HEK293 (cell line): Measurements from ENCODE around the gene IPO8.

Source experiments
- CTCF ChIA-PET: fragments of 350-600 bp; formaldehyde crosslinking; extraction: SDS; loops from one replicate; lab custom pipeline; 2021; ENCODE audit warnings: antibody characterized with exemption; lab: Yijun Ruan, JAX
- POLR2A ChIA-PET: fragments of 300-600 bp; formaldehyde crosslinking; extraction: SDS; loops from one replicate; lab custom pipeline; 2020; ENCODE audit warnings: antibody characterized with exemption, inconsistent platforms; lab: Yijun Ruan, JAX
- H3K27ac ChIP-seq: fragments of 200-500 bp; sonication (Bioruptor generic); 2 replicates; pipeline ENCODE4 v1.5.1; 2014; ENCODE audit warnings: low read depth, low read length, control low read depth, inconsistent platforms; ENCODE audit errors: extremely low read depth
- H3K36me3 ChIP-seq, 2 experiments: fragments of 200-500 bp in 1 of 2; sonication (Bioruptor generic) in 1 of 2; 1 replicate in 1 of 2; 2 replicates in 1 of 2; pipeline ENCODE4 v1.5.1; 2014 to 2017; ENCODE audit warnings: inconsistent platforms in 2 of 2, low read length in 2 of 2; ENCODE audit not compliant: control insufficient read depth in 2 of 2, insufficient read depth in 1 of 2
- H3K4me1 ChIP-seq: fragments of 200-500 bp; sonication (Bioruptor generic); 2 replicates; pipeline ENCODE4 v1.5.1; 2014; ENCODE audit warnings: mild to moderate bottlenecking, low read length, inconsistent platforms; ENCODE audit not compliant: control insufficient read depth, insufficient read depth
- H3K4me3 ChIP-seq: 2 replicates; pipeline ENCODE4 v1.5.1; 2011; ENCODE audit warnings: low read depth, mild to moderate bottlenecking, control low read depth, low read length, moderate library complexity
- H3K9me3 ChIP-seq: fragments of 200-500 bp; sonication (Bioruptor generic); 2 replicates; pipeline ENCODE4 v1.5.1; 2014; ENCODE audit warnings: low read depth, low read length, inconsistent platforms; ENCODE audit not compliant: control insufficient read depth, insufficient read depth
- BCL11A ChIP-seq: fragments of 450-650 bp; formaldehyde crosslinking; IDR thresholded peaks from 2 replicates; pipeline ENCODE4 v1.5.1; 2016; ENCODE audit warnings: low read depth, missing biosample characterization, missing genetic modification characterization
- GFI1B ChIP-seq: fragments of 450-650 bp; formaldehyde crosslinking; IDR thresholded peaks from 2 replicates; pipeline ENCODE4 v1.5.1; 2016; ENCODE audit warnings: missing biosample characterization, missing genetic modification characterization
- KLF1 ChIP-seq: fragments of 450-650 bp; formaldehyde crosslinking; IDR thresholded peaks from 2 replicates; pipeline ENCODE4 v1.5.1; 2016; ENCODE audit warnings: missing biosample characterization, missing genetic modification characterization
- KLF17 ChIP-seq: fragments of 450-650 bp; formaldehyde crosslinking; IDR thresholded peaks from 2 replicates; pipeline ENCODE4 v1.5.1; 2016; ENCODE audit warnings: missing biosample characterization, missing genetic modification characterization
- PRDM2 ChIP-seq: fragments of 450-650 bp; formaldehyde crosslinking; IDR thresholded peaks from 2 replicates; pipeline ENCODE4 v1.5.1; 2016; ENCODE audit warnings: missing biosample characterization, missing genetic modification characterization, borderline replicate concordance
- WT1 ChIP-seq: fragments of 450-650 bp; formaldehyde crosslinking; IDR thresholded peaks from 2 replicates; pipeline ENCODE4 v1.5.1; 2016; ENCODE audit warnings: missing biosample characterization, missing genetic modification characterization
- ZBTB17 ChIP-seq: fragments of 450-650 bp; formaldehyde crosslinking; IDR thresholded peaks from 2 replicates; pipeline ENCODE4 v1.5.1; 2016; ENCODE audit warnings: missing biosample characterization, missing genetic modification characterization
- ZFHX2 ChIP-seq: fragments of 450-650 bp; formaldehyde crosslinking; conservative IDR thresholded peaks from 2 replicates; pipeline ENCODE4 v1.5.1; 2016; ENCODE audit warnings: missing biosample characterization, missing genetic modification characterization
- ZNF10 ChIP-seq: fragments of 450-650 bp; formaldehyde crosslinking; IDR thresholded peaks from 2 replicates; pipeline ENCODE4 v1.5.1; 2017; ENCODE audit warnings: missing biosample characterization, missing genetic modification characterization
- ZNF2 ChIP-seq: fragments of 450-650 bp; formaldehyde crosslinking; IDR thresholded peaks from 2 replicates; pipeline ENCODE4 v1.5.1; 2016; ENCODE audit warnings: missing biosample characterization, missing genetic modification characterization
- ZNF221 ChIP-seq: fragments of 450-650 bp; formaldehyde crosslinking; IDR thresholded peaks from 2 replicates; pipeline ENCODE4 v1.5.1; 2017; ENCODE audit warnings: missing biosample characterization, missing genetic modification characterization, borderline replicate concordance
- ZNF23 ChIP-seq: fragments of 450-650 bp; formaldehyde crosslinking; IDR thresholded peaks from 2 replicates; pipeline ENCODE4 v1.5.1; 2016; ENCODE audit warnings: missing biosample characterization, missing genetic modification characterization, borderline replicate concordance
- ZNF37A ChIP-seq: fragments of 450-650 bp; IDR thresholded peaks from 2 replicates; pipeline ENCODE4 v1.5.1; 2018; ENCODE audit warnings: missing biosample characterization, missing genetic modification characterization
- ZNF416 ChIP-seq: fragments of 450-650 bp; formaldehyde crosslinking; IDR thresholded peaks from 2 replicates; pipeline ENCODE4 v1.5.1; 2016; ENCODE audit warnings: missing biosample characterization, missing genetic modification characterization
- ZNF560 ChIP-seq: fragments of 450-650 bp; formaldehyde crosslinking; IDR thresholded peaks from 2 replicates; pipeline ENCODE4 v1.5.1; 2017; ENCODE audit warnings: missing biosample characterization, missing genetic modification characterization, borderline replicate concordance
- ZNF664 ChIP-seq: fragments of 450-650 bp; formaldehyde crosslinking; IDR thresholded peaks from 2 replicates; pipeline ENCODE4 v1.5.1; 2016; ENCODE audit warnings: missing biosample characterization, missing genetic modification characterization
- ZSCAN23 ChIP-seq: fragments of 450-650 bp; formaldehyde crosslinking; IDR thresholded peaks from 2 replicates; pipeline ENCODE4 v1.5.1; 2016; ENCODE audit warnings: missing biosample characterization, missing genetic modification characterization
- ZSCAN5A ChIP-seq: fragments of 450-650 bp; formaldehyde crosslinking; IDR thresholded peaks from 2 replicates; pipeline ENCODE4 v1.5.1; 2016; ENCODE audit warnings: missing biosample characterization, missing genetic modification characterization

Gene IPO8

GRCh38 chr12:30595742-30596141 is 99.9 kb downstream of the IPO8 start:
- POLR2A ChIA-PET, result no interaction called here
- no peaks in the 10 kb centered on the region for H3K4me1 ChIP-seq
- H3K27ac ChIP-seq, result no peak overlapping the region
- CTCF ChIA-PET, result no interaction called here
- no peak for TF ChIP-seq WT1 (tag by site-specific recombination)
- TF ChIP-seq ZNF221 (tag by site-specific recombination), result no peak
- no peak for TF ChIP-seq PRDM2
- no peak for TF ChIP-seq ZNF2 (tag by site-specific recombination)
- TF ChIP-seq ZNF37A (tag by site-specific recombination), result no peak
- TF ChIP-seq KLF17, result no peak
- no peak for TF ChIP-seq ZNF10 (tag by site-specific recombination)
- TF ChIP-seq KLF1 (tag by site-specific recombination), result no peak
- TF ChIP-seq ZNF560 (tag by site-specific recombination), result no peak
- TF ChIP-seq GFI1B (tag by site-specific recombination), result no peak
- no peak for TF ChIP-seq ZNF416 (tag by site-specific recombination)
- no peak for TF ChIP-seq ZNF23 (tag by site-specific recombination)
- no peak for TF ChIP-seq ZBTB17 (tag by site-specific recombination)
- TF ChIP-seq BCL11A (tag by site-specific recombination), result no peak
- no peak for TF ChIP-seq ZFHX2 (tag by site-specific recombination)
- TF ChIP-seq ZSCAN23, result no peak
- TF ChIP-seq ZSCAN5A, result no peak
- TF ChIP-seq, all 188 proteins: peak for 0
- Histone ChIP-seq H3K4me3 (no peak overlapping the region), H3K9me3 (no peaks in the 10 kb centered on the region), H3K36me3 (no peaks in the 10 kb centered on the region)

- no peak for TF ChIP-seq ZNF664
- no peak overlapping the region for H3K4me3 ChIP-seq
- no peaks in the 10 kb centered on the region for H3K36me3 ChIP-seq
- CTCF ChIA-PET, result no interaction called here
- POLR2A ChIA-PET, result no interaction called here
- no peaks in the 10 kb centered on the region for H3K4me1 ChIP-seq
- H3K9me3 ChIP-seq, result no peaks in the 10 kb centered on the region
- H3K27ac ChIP-seq, result no peak overlapping the region
These were observed 101.2 kb downstream of the IPO8 start for GRCh38 chr12:30594509-30594908.
